Activated CD8-positive, alpha-beta memory T cell treated with anti-CD3 and anti-CD28 coated beads, Interleukin-2, amount 50 U/mL, for 4 hours (primary cell): ENCODE measurements around the gene MOB3A.

Source experiments
- DNase-seq: peaks from one replicate; pipeline ENCODE4 v3.0.0-alpha.2; 2020

Gene MOB3A

DNA sequence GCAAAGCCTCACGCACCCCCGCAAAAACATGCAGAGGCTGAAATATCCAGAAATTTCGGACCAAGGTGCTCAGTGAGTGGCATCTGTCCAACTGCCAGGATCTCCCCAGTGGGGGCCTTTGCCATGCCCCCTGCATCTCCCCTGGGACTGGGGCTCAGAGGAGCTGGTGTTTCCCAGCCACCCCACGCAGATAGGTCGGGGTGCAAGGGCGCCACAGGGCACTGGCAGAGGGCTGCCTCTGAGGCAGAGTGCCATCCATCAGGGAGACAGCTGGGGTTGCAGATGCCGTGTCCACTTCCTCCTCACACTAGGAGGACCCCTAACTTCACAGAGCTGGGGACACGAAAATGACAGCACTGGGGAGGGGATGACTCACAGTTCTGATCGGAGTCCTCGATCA lies 26.9 kb upstream of the MOB3A start:
- no peak for DNase-seq

DNA sequence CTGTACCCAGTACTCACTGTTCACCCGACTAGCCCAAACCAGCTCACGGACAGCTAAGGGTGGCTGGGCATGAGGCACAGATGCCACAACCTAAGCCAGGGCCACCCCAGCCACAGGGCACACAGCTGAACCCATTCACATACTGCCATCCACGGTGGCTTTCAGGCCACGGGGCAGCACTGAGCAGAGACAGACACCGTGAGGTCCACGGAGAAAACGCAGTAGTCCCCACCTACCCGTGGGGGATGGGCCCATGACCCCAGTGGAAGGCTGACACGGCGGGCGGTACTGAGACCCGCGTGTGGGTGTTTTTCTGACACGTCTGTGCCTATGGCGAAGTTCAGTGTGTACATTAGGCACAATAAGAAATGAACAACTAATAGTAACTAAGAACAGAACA lies 26.1 kb upstream of the MOB3A start:
- no peak for DNase-seq

DNA sequence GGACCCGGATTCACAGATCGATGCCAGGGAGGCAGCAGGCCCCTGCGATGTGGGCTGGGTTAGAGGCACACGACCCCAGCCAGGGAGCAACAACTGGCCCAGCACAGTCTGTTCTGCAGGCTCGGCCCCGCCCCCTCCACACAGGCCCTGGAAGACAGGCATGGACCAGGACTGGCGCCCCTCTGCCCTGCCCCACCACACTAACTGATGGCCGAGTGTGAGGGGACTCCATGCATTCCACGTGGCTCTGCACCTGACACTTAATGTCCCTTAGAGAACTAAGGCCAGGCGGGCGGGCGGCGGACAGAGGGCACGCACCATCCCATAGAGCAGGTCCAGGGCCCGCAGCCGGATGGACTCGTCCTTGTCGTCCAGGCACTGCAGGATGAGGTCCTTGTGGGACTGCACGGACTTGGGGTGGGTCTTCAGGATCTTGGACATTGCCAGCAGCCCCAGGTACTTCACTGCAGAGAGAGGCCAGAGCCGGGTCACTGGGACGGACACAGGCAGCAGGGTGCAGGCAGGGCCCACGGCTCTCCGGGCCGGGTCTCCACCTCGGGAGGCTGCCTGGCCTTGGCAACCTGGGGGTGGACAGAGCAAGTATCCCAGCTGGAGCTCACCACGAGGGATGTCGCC lies 25.4 kb upstream of the MOB3A start:
- DNase-seq: no peak

DNA sequence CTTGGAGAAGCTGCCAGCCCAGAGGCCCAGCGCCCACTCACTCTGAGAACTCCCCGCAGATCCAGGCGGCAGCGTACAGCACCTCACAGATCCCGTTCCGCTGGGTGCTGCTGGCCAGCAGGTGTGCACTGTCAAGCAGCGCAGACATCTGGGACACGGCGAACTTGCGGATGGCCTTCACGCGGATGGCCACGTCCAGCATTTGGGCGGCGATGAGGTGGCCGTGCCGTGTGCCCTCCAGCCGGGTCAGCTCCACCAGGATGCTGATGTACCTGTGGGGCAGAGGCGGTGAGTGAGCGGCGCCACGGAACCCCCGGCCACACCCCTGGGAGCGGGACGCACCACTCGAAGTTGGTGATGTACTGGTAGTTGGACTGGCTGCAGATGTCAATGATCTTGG lies 24.7 kb upstream of the MOB3A start:
- DNase-seq: no peak

DNA sequence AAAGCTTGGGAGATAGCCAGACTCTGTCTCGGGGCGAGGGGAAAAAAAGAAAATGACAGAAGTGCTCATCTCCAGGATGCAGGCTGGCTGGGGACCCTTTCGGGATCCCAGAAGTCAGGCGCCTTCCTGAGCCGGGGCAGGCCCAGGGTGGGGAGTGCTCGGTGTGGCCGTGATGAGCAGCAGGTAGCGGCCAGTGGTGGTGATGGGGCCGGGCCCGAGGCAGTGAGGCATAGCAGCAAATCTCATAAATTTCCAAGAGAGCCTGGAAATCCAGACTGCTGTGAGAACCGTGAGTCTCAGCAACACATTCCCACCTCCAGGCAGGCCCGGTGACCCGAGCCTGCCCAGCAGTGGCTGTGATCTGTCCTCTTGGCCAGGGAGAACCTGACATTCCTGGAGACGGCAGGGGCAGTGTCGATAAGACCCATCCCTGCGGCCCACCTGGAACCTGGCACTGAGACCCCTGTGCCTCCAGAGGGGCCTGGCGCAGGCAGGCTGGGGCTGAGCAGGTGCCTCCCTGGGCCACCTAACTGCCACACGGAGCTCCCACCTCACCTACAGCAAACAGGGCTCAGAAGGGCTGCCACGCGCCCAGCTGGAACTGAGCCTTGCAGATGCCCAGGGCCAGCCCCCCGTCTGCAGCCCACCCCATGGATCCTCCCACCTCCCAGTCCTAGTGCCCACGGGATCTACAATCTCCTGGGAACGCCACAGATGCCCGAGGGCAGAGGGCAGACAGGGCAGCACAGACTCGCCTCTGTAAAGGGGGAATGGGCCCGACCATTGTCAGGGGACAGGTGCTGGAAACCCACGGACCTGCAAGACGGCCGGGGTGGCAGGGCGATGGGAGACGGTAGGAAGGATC lies 24.0 kb upstream of the MOB3A start:
- DNase-seq: no peak

DNA sequence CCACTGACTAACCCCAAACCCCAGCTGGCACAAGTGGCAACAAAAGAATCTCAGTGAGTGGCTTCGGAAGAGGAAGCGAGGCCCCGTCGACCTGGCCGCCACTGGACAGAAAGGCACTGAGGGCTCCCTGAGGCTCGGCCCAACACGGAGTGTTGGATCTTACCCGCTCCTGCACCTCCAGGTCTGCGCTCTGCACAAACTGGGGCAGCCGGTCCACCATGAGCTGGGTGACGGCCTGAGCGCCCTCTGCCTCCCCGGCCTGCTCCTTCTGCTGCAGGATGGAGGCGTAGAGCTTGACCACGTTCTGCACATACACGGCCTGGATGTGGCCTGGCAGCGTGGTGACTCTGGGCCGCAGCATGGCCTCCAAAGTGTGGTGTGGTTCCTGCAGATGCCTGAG lies 22.3 kb upstream of the MOB3A start:
- no peak for DNase-seq

DNA sequence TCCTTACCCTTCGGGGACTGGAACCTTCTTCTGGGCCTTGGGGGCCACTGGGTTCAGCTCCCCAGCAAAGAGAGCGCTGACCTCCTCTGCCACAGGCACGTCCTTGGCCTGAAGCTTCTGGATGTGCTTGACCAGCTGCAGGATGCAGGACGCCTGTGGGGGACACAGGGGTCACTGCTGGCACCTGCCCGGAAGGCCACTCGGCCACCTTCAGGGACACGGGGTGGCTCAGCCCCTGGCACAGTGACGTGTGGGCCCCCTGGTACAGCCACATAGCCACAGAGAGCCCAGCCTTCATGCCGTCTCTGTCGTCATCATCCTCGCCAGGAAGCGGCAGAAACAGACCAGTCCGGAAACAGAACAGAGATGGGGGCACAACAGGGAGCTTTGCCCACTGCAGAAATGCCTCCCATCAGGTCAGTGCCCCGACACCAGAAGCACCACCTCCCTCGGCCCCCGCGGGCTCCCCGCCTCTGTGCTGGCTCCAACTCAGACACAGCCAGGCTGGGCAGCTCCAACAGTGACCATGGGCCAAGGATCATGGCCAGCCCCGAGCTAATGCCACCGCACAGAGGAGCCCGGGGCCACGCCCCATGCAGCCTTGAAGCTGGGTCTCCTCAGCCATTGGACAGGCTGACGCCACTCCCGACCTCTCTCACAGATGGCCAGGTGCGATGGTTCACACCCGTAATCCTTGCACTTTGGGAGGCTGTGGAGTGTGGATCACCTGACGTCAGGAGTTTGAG lies 21.3 kb upstream of the MOB3A start:
- no peak for DNase-seq

DNA sequence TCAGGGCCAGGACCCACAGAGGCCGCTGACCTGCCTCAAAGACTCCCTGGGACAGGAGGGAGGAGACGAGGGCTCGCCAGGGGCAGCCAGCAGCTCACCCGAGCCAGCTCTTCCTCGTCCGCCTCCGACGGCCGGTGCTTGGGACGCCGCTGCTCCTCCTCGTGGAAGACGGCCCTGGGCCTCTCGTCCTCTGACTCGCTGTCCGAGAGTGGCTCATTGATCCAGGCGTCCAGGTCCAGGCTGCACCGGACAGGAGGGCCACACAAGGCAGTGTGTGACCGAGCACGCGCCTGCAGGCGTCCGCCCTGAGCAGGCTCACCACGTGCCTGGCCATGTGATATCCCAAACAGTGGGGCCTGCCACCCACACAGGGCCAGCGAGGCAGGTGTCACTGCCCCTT lies 20.4 kb upstream of the MOB3A start:
- DNase-seq: no peak

DNA sequence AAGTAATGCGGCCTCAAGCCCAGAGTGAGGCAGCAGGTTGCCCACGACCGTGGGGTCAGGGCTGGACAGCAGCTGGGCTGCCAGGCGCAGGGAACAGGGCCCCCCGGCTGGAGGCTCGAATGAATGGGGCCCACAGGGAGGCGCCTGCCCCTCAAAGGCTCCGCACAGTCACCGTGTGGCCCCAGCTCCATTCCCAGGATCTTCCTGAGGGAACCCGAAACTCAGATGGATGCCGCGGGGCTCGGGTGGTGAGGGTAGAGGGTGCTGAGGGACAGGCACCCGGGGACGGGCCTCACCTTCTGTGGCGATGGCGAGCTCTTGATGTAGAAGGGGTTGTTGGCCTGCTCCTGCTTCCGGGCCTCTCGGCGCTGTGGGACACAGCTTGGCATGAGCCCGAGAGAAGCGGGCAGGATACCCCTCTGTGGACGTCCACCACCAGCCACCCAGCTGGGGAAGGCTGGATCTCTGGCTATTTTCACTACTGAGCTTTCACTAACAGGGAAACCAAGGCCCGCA lies 19.8 kb upstream of the MOB3A start:
- no peak for DNase-seq

DNA sequence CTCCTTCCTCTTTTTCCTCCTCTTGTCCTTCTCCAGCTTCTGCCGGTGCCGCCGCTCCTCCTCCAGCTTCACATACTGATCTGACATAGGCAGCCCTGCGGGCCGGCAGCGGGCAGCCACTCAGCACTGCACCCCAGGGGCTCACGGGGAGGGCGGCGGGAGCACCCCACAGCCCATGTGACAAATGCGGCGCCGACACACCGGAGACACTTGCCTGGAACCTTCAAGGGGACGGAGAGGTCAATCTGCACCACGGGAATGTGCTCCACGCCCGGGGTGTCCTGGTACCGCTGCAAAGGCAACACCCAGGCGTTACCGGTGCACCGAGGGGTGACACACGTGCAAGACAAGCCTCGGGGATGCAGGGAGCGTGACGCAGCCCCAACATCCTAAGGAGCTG lies 19.2 kb upstream of the MOB3A start:
- no peak for DNase-seq

DNA sequence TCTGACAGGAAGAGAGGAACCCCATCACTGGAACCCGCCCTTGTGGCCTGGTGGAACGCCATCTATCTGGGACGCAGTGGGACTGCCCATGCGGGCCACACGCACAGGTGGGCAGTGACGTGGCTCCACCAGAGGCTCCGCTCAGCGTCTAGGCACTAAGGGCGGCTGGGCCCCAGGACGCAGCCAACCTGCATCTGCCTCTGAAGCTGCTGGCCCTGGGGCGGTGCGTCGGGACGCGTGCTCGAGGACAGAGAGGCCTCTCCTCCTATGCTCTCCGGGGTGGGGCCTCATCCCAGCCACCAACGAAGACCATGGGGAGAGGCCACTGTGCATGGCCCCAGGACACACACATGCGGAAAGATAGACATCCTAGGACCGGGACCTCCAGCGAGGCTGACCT lies 18.7 kb upstream of the MOB3A start:
- DNase-seq: no peak

DNA sequence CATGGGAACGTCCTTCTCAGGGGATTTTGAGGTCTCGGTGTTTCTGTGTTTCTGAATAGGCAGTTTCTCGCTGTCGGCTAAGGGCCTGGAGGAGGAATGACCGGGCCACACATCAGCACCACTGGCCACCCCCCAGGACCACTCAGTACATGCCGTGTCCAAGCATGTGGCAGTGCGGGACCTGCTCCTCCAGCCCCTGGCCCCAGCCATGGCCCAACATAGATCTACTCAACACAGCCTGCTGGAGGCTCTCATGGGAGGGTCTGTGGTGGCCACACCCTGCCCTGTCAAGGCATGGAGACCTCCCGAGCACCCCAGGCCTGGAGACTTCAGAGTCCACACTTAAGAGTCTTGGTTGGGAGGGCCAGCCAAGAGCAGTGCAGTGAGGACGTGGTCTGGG lies 18.1 kb upstream of the MOB3A start:
- DNase-seq: no peak

DNA sequence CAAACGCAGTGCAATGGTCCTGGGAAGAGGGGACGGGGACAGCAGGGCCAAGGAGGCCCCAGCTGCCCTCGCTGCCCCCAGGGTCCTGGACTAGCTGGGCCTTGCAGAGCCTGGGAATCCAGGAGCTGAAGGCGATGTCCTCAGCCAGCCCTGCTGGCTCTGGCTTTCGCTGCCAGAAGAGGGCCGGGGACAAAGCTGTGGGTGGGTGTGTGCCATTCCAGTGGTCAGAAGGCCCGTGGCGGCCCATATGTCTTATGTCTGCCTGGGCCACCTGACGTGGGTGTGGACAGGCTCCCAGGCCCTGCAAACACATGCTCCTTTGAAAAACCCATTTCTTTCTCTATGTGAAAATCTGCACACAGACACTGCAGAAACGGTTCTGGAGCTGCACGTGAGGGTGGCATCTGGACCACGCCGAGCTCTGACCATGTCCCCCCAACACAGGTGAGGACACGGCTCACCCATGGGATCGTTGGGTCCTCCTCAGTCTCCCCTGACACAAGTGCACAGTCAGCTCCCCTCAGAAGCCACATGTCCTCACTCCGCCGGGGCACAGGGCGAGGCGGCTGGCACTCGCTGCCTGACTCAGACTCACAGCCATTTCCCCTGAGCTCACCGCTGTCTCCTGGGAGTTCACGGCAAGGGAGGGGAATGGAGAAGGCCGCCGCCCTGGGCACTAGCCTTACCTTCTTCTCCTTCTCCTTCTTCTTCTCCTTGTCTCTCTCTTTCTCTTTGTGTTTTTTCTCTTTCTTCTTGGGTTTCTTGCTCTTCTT lies 17.5 kb upstream of the MOB3A start:
- no peak for DNase-seq

DNA sequence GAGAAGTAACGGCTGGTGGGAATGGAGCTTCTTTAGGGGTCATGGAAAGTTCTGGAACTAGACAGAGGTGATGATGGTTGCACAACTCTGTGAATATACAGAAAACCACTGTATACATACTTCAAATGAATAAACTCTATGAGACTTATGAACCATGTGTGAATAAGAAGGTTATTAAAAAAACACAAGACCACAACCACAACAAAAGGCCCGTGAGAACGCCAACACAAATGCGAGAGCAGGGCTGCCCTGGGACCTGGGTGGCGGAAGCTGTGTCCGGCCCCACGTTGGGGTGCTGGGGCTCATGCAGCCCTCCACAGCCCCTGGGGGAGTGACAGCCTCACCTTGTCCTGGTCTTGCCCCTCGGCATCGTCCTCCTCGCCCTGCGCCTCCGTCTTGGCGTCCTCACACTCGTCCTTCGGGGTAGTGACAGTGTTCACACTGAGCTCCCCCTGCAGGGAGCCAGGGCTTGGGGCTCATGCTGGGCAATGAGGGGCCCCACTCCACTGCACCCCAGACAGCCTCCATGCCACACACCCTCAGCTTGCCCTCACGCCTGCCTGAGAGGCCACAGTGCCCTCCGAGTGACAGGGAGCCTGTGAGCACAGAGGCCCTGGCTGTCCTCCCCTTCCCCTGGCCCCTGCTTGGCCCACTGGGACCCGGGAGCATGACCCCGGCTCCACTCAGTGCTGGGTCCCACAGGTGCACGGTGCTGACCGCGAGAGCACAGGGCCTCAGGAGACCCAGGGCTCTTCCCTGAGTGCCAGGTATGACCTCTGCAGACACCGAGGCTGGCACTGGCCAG lies 16.6 kb upstream of the MOB3A start:
- DNase-seq: no peak

DNA sequence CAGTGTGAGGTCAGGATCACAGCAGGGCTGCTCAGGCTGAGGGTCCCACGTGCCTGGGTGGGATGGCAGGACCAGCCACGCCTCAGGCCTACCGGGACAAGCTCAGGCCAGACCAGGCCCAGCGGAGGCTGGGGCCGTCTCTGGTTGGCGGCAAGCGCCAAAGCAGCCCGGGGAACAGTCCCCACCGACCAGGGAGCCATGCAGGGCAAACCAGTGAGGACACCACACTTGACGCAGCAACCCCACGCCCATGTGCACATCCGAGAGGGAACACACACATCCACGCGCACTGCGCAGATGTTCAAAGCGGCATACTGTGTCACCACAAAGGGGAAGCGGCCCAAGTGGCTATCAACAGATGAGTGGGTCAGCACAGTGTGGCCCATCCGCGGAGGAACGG lies 15.8 kb upstream of the MOB3A start:
- no peak for DNase-seq

DNA sequence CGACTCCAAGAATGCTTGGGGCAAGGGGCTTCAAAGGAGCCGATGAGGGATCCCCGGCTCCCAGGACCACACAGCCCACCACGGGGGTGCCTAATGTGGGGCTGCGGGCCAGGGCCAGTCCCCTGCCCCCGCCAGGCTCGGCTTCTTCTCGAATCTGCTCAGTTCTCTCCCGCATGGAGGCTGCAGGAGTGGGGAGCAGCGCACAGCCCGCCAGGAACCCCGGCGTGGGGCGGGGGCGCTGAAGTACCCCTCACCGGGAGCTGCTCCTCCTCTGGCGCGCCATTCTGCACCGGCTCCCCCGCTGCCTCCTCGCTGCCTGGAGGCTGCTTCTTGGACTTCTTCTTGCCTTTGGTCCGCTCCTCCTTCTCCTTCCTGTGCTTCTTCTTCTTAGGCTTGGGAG lies 15.3 kb upstream of the MOB3A start:
- DNase-seq: no peak

DNA sequence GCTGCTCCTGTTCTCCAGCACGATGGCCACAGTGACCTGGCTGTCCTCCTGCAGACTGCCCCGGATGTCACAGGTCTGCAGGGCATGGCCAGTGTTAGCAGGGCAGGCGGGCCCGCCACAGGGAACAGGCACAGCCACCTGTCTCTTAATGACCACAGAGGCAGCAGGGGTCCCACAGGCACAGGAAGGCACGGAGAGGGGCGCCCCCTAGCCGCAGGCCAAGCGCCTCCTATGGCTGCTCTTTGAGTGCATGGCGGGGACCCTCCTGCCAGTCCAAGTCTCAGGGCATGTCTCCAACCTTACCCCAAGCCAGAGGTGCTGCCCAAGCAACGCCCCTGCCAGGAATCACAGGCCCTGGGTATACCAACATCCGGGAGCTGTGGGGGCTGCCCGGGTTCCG lies 14.7 kb upstream of the MOB3A start:
- DNase-seq: no peak

DNA sequence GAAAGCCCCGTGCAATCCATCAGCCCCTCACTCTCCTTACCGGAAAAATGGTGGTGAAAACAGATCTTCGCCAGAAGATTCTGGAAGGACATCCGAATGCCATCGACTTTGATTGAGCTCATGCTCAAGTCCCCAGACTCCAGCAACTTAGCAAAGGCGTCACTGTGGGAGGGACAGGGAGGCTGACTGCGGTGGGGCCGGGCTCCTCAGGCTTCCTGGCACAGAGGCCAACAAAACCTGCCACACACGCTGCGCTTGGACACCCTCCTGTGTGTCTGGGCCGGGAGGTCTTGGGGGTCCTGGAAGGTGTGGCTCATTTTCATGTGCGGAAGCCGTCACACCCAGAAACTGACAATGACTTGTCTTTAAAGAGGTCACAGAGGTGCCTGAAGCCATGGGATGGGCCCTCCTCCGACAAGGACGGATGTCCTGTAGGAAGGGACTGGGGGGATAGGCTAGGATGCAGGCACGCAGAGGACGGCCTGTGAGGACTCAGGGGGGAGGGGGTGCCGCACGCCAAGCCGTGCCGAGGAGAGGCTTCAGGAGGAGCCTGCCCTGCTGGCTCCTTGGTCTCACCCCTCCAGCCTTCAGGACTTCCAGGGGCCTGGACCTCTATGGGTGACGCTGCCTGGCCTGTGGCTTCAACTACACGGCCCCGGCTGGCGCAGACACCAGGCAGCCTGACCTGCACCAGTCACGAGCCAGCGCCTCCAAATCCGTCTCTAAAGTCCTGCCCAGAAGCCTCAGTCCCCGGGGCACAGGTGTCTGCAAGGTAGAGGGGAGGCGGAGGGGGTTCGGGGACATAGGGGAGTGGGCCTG lies 13.1 kb upstream of the MOB3A start:
- no peak for DNase-seq

DNA sequence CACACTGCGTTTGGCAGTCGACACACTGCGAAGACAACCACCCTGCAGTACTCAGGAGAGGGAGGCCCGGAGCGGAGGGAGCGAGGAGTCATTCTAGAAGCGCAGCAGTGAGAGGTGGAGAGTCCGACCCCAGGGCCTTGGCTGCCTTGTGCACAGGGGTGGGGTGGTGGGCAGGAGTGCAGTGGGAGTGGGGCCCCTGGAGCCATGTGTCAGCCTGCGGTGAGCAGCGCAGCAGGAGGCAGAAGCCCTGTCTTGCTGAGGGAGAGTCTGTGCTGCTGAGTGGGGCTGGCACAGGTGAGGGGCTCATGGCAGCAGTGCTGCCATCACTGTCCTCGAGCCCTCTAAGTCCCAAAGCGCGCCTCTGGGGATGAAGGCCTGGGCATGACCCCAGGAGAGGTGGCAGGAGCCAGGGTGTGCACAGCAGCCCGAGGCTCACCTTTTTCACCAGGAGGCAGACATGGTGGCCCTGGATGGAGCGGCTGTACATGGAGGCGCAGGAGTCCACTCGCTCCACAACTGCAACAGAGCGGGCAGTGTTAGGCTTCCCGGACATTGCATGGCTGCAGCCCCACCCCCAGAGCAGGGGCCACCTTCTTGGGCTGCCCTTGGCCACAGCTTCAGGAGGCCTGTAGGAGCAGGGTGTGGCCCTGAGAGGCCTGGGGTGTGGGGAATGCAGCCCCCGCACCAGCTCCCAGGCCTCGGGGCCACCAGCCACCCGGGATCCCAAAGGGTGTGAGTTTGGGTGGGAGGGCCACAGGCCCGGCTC lies 12.3 kb upstream of the MOB3A start:
- no peak for DNase-seq

DNA sequence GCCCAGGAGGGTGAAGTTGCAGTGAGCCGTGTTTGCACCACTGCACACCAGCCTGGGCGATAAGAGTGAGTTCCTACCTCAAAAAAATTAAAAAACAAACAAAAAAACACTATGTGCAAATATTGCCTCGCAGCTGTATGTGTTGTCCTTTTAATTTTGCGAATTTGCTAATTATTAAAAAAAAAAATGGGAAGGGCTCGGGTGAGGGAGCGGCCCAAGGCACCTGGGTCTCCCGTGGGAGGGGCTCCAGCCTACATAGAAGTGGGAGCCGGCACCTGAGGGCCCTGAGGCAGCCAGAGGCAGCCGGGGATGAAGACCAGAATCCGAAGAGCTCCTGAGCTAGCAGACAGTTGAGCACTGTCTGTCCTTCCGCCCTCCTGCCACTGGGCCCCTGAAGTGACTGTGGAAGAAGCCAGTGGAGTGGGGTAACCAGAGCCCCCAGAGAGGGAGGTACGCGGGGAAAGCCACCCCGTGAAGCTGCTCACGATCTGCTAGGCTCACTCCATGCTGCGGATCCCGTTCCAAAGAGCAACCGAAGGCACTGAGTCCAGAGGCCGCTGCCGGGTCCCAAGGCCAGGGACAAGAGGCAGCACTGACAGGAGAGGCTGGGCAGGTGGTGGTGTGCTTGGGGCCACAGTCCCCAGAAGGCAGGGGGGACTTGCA lies 7.0 kb upstream of the MOB3A start:
- DNase-seq: no peak
